Pancreas (tissue), 10 donors: ENCODE data around the gene CHCHD5. TPM values are rescaled to one million over a fixed set of nuclear protein-coding genes. Genes with fewer than 3 reads are reported as not detected.
A peak's percentile ranks its signal among the peaks of the same experiment; 100 is the strongest.

Experiments
- ATAC-seq, 4 donors: fragments of 200-7000 bp; cut with Tn5 transposase; one replicate each; pipeline versions ENCODE4 v1.8.0 to v1.9.1; 2020; ENCODE audit warnings: mild to moderate bottlenecking in 4 of 4, moderate library complexity in 4 of 4
- DNase-seq, 6 donors: peaks; one replicate each; pipeline ENCODE4 v3.0.0-alpha.2; 2020
- FAIRE-seq: peaks from 2 replicates; lab custom pipeline; 2012; peaks lifted over from hg19 to GRCh38; lab: Jason Lieb, UNC
- H3K27ac ChIP-seq, 4 donors: fragments of 200-600 bp; sonication (generic); 1 replicate in 3 of 4; 2 replicates in 1 of 4; pipeline versions ENCODE4 v1.5.0 to v1.8.0; 2020
- H3K27me3 ChIP-seq, 4 donors: fragments of 200-600 bp; one replicate each; pipeline ENCODE4 v1.8.0; 2021
- H3K36me3 ChIP-seq, 3 donors: fragments of 200-600 bp; sonication (generic) in 1 of 3; one replicate each; pipeline versions ENCODE4 v1.5.0 to v1.8.0; 2020 to 2021
- H3K4me1 ChIP-seq, 3 donors: fragments of 200-600 bp; one replicate each; pipeline ENCODE4 v1.8.0; 2021
- H3K4me3 ChIP-seq, 4 donors: fragments of 200-600 bp; sonication (generic) in 2 of 4; one replicate each; pipeline versions ENCODE4 v1.5.0 to v1.8.0; 2020 to 2021
- H3K9me3 ChIP-seq, 4 donors: fragments of 200-600 bp; one replicate each; pipeline ENCODE4 v1.8.0; 2021
- CTCF ChIP-seq, 4 donors: fragments of 200-600 bp; sonication (generic) in 3 of 4; IDR thresholded peaks; one replicate each; pipeline versions ENCODE4 v1.5.0 to v1.8.0; 2021; ENCODE audit warnings: antibody characterized with exemption in 4 of 4
- WGBS, 2 donors: extraction: QIAGEN DNeasy Blood & Tissue Kit; methylation state at CpG; one replicate each; pipeline ENCODE4 v1.1.7; 2013; 5-methylcytosine and 5-hydroxymethylcytosine counted together
- intact Hi-C, 3 donors: fragments of 100-400 bp; cut with DNase I; formaldehyde crosslinking; loops; one replicate each; pipeline versions ENCODE4 v1.11.1 to v1.14.2; 2022
- polyA plus RNA-seq, 2 donors: library from polyadenylated mRNA; stranded (reverse); fragments of 200-250 nt; gene quantifications; one replicate each; pipeline ENCODE4 v1.2.3, GENCODE V29; 2013
- total RNA-seq, 6 donors: library from RNA; stranded (reverse); fragmentation: NEBNext Ultra II Directional in 4 of 6; extraction: Animal tissue kit (Norgen Biotek cat#: 25700) in 4 of 6; gene quantifications; one replicate each; pipeline versions ENCODE4 v1.2.1 to v1.2.4, GENCODE V29; 2021 to 2023
- donor health status: healthy with polysubstance abuse.
- donor health status: DM: no; HTN: no; CAD: no; lungs with moderate emphysema.
- donor health status: DM: no; HTN: no; CAD: no.
- donor health status: control.
- donor health status: control.
- donor health status: Bipolar disorder and iron deficiency.
- donor health status: DM: yes; HTN: yes; CAD: no.
- donor health status: DM: no; HTN: no; CAD: no.
- donor health status: DM: no; HTN: no; CAD: no.
- donor health status: DM: yes; HTN: yes; CAD: no.

The CHCHD5 gene
- total and polyA plus RNA-seq, 8 donors, result 17.2 to 36.4 (median 27.3) TPM

GRCh38 chr2:112627060-112628040 is 42.9 kb downstream of the CHCHD5 start:
- no peaks in the 10 kb centered on the region for H3K4me1 ChIP-seq
- intact Hi-C loops, result loop anchor here in 2 of 3 donors (5.0 to 10.0 kb wide), 2 partner anchors 65 to 67 kb away; no protein-coding TSS in a partner anchor
- 60 to 67% methylated on average over 10 of the region's 10 CpGs for WGBS, 2 donors

GRCh38 chr2:112629224-112629623 is 44.8 kb downstream of the CHCHD5 start:
- 71 to 85% methylated on average over 6 of the region's 6 CpGs for WGBS, 2 donors

More at GRCh38 chr2:112627060-112628040, 42.9 kb downstream of the CHCHD5 start:
- Histone ChIP-seq H3K4me3 (no peak overlapping the region), H3K27ac (peak overlapping the region in 2 of 4 donors; percentile 22 to 32), H3K36me3 (no peaks in the 10 kb centered on the region), H3K27me3 (no peaks in the 10 kb centered on the region), H3K9me3 (no peaks in the 10 kb centered on the region)
- FAIRE-seq (no peak), DNase-seq (peak in 2 of 6 donors; percentile 21 to 40), ATAC-seq (peak in 3 of 4 donors; percentile 58 to 80 (median 71))
- TF ChIP-seq CTCF (IDR thresholded peaks at IDR 0.05), result no peak

GRCh38 chr2:112629823-112630222 is 45.4 kb downstream of the CHCHD5 start:
- no peak for ATAC-seq
- no peak for DNase-seq
- intact Hi-C loops, result loop anchor here in 2 of 3 donors (5.0 to 10.0 kb wide), 2 partner anchors 62 to 65 kb away; no protein-coding TSS in a partner anchor
- Histone ChIP-seq H3K9me3 (no peaks in the 10 kb centered on the region), H3K4me1 (no peaks in the 10 kb centered on the region), H3K27ac (no peak overlapping the region), H3K4me3 (no peak overlapping the region), H3K36me3 (no peaks in the 10 kb centered on the region), H3K27me3 (no peaks in the 10 kb centered on the region)
- no peak for FAIRE-seq
- no peak for TF ChIP-seq CTCF (IDR thresholded peaks at IDR 0.05)
- 71 to 80% methylated on average over 8 of the region's 8 CpGs for WGBS, 2 donors

More at GRCh38 chr2:112629224-112629623, 44.8 kb downstream of the CHCHD5 start:
- ATAC-seq, result no peak
- intact Hi-C loops, result loop anchor here in 2 of 3 donors (5.0 to 10.0 kb wide), 2 partner anchors 63 to 66 kb away; no protein-coding TSS in a partner anchor
- Histone ChIP-seq H3K36me3 (no peaks in the 10 kb centered on the region), H3K27ac (no peak overlapping the region), H3K27me3 (no peaks in the 10 kb centered on the region), H3K9me3 (no peaks in the 10 kb centered on the region), H3K4me3 (no peak overlapping the region), H3K4me1 (no peaks in the 10 kb centered on the region)
- no peak for FAIRE-seq
- DNase-seq, result peak in 1 of 6 donors; percentile 8
- TF ChIP-seq CTCF (IDR thresholded peaks at IDR 0.05), result no peak

GRCh38 chr2:112630268-112630667 is 45.9 kb downstream of the CHCHD5 start:
- Histone ChIP-seq H3K27me3 (no peaks in the 10 kb centered on the region), H3K36me3 (no peaks in the 10 kb centered on the region), H3K9me3 (no peaks in the 10 kb centered on the region), H3K4me3 (no peak overlapping the region), H3K4me1 (no peaks in the 10 kb centered on the region), H3K27ac (no peak overlapping the region)
- no peak for TF ChIP-seq CTCF (IDR thresholded peaks at IDR 0.05)
- WGBS, 2 donors, result 46 to 52% methylated on average over 4 of the region's 4 CpGs
- ATAC-seq (no peak), FAIRE-seq (no peak), DNase-seq (peak in 1 of 6 donors; percentile 7)
- intact Hi-C loops, result no loop called here
